Esophagus muscularis mucosa (tissue), 3 donors: ENCODE measurements around the gene FBXO31.

Experiments used
- CTCF ChIP-seq, 3 experiments: fragments of 200-600 bp in 2 of 3; fragments of 450-650 bp in 1 of 3; sonication (generic) in 2 of 3; IDR thresholded peaks; one replicate each; pipeline ENCODE4 v1.5.1; 2017 to 2019; ENCODE audit warnings: antibody characterized with exemption in 3 of 3, mild to moderate bottlenecking in 2 of 3, moderate library complexity in 1 of 3
- POLR2A ChIP-seq: fragments of 450-650 bp; IDR thresholded peaks from one replicate; pipeline ENCODE4 v1.6.1; 2017; ENCODE audit warnings: antibody characterized with exemption, moderate library complexity, mild to moderate bottlenecking, low read depth

GRCh38 chr16:87417528-87417910 lies 33.9 kb upstream of the FBXO31 start:
- TF ChIP-seq CTCF (IDR thresholded peaks at IDR 0.05) (no peak), POLR2A (no peak)
